HG03095 (cell line): ENCODE results near the gene CTSW.
"Not testable (repeated sequence)": the region's sequence is repeated elsewhere in the genome, so short reads cannot be mapped to it uniquely, and the experiment has no call there.

Experiments used
- ATAC-seq: cut with Tn5 transposase; IDR thresholded peaks from one replicate; pipeline ENCODE4 v1.9.1; 2021; ENCODE audit warnings: moderate library complexity; ENCODE audit not compliant: unreplicated experiment

Gene CTSW

DNA sequence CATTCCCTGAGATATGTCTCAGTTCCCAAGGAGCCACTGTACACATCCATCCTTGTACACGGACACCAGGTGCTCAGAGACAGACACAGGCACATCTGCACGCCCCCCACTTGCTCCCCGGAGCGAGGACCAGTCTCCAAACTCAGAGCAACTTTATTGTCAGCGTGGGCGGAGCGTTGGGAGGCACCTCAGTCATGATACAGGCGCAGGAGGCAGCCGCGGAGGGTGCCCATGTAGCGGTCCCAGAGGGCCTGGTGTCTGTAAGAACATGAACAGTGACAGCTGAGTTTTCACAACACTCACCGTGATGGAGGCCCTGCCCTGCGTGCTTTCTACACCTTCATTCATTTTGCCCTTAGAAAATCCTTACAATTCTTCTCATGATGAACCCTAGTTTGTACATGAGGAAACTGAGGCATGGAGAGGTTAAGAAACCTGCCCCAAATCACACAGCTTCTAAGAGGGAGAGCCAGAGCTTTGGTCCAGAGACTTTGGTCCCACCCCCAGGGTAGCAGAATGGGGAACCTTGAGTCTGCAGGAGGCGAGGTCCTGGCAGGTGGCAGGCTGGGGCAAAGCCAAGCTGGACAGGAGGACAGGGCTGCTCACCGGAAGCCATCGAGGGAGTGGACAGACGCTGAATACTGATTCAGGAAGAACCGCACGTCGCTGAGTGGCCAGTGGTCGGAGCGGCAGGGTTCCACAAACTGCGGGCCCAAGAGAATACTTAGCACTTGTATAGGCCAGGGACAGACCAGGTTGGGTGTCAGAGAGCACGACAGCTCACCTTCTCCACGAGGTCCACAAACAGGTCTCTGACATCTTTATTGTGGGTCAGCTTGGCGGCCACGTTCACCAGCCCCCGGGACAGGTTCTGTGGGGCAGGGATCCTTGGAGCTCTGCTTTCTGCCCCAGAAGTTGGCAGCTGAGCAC is 4.4 kb downstream of the CTSW start:
- ATAC-seq = no peak

- no peak for ATAC-seq
Observed at GRCh38 chr11:65884716-65885092, 5.1 kb downstream of the CTSW start.

DNA sequence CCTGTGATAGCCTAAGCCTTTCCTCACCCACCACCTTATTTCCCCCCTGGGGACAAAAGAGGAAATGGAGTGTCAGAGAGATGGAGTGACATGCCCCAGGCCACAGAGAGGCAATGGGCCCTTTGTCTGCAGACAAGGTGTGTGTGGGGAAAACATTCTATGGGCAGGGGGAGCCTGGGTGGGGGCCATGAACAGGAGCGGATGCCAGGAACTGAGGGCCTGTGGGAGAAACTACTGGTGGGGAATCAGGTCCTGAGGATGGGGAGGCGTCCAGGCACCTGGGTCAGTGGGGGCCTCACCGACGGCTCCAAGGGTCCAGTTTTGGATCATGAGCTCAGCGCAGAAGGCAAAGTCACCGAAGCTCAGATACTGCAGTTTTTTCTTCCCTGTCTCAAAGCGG is 5.6 kb downstream of the CTSW start:
- ATAC-seq = no peak

- ATAC-seq = no peak
Observed at GRCh38 chr11:65885808-65886536, 6.3 kb downstream of the CTSW start.

- no peak for ATAC-seq
Observed at GRCh38 chr11:65886826-65887722, 7.4 kb downstream of the CTSW start.

DNA sequence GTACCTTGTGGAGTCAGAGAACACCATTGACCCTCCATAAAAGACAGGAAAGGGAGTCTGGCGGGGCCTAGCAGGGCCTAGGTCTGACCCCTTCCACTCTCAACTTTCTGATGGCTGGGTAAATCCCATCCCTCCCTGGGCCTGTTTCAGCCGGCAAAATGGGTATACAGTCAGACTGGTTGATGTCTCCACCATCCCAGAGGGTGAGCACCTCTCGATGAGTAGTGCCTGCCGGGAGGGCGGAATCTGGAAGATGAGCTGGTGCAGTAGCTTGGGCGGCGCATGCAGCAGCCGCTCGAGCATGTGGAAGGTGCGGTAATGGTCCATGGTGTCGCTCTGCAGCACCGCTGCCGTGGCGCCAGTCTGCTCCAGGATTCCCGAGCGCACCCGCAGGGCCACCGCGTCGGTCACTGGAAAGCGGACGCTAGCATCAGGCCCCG is 8.1 kb downstream of the CTSW start:
- ATAC-seq = no peak

DNA sequence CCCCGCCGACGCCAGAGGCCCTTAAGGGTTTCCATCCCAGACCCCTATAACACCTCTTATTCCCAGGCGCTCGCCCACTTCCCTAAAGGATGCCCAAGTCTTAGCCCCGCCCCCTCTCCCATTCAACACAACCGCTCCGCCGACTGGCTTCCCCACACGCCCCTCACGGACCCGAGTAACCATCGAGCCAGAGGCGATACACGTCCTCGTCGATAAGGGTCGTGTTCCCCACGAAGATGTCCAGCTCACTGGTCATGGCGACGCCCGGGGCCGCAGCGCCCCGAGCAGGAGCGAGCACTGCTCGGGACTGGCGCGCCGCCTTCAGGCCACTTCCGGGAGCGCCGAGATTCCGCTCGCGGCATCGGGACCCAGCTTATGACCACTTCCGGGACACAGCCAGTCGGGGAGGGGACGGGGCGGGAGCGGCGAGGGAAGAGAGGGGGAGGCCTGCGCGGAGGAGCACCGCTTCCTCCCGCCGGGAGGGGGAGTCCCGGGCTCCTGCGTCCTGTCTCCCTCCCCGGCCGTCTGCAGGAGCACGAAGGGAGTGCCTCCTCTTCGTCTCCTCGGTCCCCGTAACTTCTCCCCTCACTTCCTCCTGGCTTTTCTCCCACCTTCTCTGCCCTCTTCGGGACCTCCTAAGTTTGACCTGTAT is 8.7 kb downstream of the CTSW start, which contains the start of gene FIBP:
TSS of gene FIBP (minus strand) at position 309 of the 652 bp plus-strand sequence. CDS start at position 256, 53 bp downstream.
- peak; percentile 36 for ATAC-seq

DNA sequence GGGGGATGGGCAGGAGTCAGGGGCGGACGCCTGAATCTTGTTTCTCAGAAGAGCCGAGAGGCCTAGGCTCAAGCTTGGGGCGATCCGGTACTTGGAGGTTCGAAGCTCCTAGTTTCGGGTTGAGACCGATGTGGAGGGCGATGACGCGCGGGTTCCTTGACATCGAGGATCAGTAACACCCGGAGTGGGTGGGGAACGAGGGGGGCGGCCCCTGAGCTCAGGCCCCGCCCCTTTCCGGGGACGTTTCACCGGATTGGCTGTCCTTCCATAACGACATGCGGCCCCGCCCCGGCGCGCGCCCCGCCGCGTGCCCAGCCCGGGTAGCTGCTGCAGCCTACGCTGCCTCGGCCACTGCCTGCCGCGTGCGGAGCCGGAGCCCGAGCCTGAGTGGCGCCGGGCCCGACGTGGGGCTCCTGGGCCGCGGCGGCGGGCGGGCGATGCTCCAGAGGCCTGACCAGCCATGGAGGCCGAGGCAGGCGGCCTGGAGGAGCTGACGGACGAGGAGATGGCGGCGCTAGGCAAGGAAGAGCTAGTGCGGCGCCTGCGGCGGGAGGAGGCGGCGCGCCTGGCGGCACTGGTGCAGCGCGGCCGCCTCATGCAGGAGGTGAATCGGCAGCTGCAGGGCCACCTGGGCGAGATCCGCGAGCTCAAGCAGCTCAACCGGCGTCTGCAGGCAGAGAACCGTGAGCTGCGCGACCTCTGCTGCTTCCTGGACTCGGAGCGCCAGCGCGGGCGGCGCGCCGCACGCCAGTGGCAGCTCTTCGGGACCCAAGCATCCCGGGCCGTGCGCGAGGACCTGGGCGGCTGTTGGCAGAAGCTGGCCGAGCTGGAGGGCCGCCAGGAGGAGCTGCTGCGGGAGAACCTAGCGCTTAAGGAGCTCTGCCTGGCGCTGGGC is 10.9 kb downstream of the CTSW start, which contains the start of gene CCDC85B:
TSS of gene CCDC85B (plus strand) at position 350 of the 895 bp plus-strand sequence. CDS start at position 461, 111 bp downstream.
- ATAC-seq = peak; percentile 47

DNA sequence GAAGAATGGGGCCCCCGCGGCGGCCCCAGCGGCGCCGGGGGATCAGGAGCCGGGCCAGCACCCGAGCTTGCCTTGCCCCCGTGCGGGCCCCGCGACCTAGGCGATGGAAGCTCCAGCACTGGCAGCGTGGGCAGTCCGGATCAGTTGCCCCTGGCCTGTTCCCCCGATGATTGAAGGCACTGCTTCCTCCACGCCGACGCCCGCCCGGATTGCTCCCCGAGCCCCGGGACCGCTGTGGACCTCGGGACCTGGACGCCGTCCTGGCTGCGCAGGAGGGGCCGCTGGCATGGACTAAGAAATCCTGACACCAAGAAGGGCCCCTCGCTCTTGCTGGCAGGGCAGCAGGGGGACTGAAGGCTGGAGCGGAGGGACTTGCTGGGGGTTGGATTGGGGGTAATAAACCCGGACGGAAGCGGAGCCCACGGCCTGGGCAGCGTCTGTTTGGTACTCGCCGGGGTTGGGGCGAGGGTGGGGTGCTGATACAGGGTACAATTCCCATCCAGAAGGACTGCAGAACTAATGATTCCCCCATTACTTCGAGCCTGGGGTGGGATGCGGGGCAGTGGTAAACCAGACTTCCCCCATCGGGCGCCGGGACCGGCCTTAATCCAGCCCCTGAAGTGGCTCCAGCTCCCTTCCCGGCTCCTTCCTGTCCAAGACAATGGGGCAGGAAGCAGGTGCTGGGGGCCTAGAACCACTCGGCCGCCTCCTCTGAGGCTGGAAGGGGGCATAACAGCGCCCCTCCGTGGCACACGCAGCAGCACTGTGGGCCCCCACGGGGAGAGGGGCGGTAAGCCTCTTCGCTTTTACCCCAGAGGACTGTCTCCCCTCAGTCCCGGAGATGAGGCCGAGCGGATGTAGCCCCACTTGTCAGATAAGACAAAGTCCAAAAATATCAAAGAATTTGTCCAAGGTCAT is 11.8 kb downstream of the CTSW start:
- ATAC-seq = no peak

- not testable (repeated sequence) for ATAC-seq
Observed at GRCh38 chr11:65892137-65892540, 12.5 kb downstream of the CTSW start.

GRCh38 chr11:65892661-65893317 is 13.2 kb downstream of the CTSW start:
- no peak for ATAC-seq

DNA sequence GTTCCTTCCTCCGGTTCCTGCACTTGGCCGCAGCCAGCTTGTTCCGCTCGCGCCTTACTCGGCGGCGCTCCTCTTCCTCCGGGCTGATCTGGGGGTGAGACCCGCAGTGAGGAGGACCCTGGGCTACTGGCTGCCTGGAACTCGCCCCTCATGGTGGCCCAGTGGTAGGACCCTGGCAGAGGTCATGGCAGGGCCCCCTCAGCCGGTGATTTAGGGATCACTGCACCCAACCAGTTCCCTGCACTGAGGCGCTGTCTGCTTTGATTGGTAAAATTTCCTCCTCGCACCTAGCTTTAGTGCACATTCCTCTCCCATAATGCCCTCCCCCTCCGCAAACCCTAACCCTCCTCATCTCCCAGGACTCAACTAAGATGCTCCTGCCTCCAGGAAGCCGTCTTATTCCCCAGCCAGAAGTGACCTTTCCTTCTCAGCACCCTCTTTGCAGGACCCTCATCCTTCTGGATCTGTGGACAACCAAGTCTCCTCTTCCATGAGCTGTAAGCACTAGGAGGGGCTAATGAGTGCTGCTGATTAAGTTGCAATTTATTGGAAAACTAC is 14.5 kb downstream of the CTSW start:
- no peak for ATAC-seq

DNA sequence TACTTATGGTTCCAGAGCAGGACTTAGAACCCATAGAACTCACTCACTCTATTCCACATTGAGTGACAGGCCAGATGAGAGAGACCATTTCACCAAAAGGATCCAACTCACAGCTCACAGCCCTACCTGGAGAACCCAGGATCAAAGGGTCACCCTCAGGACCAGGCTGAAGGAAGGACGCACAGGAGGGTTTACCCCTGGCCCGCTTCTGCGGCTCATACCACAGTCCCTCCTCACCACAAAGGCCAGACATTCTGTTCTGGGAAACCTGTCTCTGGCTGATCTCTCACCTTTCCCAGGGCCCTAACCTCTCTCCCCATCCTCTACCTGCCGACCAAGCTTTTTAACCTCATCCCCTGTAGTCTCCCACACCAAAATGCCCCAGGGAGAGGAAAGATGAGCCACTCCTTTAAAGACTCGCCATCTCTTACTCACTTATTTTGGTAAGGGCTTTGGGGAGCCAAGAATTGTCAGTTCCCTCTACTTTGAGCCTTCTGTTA is 15.9 kb downstream of the CTSW start:
- ATAC-seq = no peak

- no peak for ATAC-seq
Observed at GRCh38 chr11:65896034-65896999, 16.7 kb downstream of the CTSW start.

- ATAC-seq = no peak
Observed at GRCh38 chr11:65897020-65897471, 17.4 kb downstream of the CTSW start.
